ENCODE data around the gene SKIDA1.
"Not testable (repeated sequence)": the region's sequence is repeated elsewhere in the genome, so short reads cannot be mapped to it uniquely, and the experiment has no call there.

Gene SKIDA1

GRCh38 chr10:21525367-21526187 is at the start of gene SKIDA1:
Gene SKIDA1, minus strand, starts transcription at chr10:21525682. Its CDS starts 7,860 bp downstream, at chr10:21517822.
- DNase-seq (ENCODE audit: low read depth) = peak; percentile 93

GRCh38 chr10:21574514-21574913 is 49.0 kb upstream of the SKIDA1 start:
- DNase-seq (ENCODE audit: low read depth) = not testable (repeated sequence)

- peak; percentile 43 for DNase-seq (ENCODE audit: low read depth)
Observed at GRCh38 chr10:21572578-21572977, 47.1 kb upstream of the SKIDA1 start.

- no peak for DNase-seq (ENCODE audit: low read depth)
Observed at GRCh38 chr10:21570761-21571521, 45.5 kb upstream of the SKIDA1 start.

- not testable (repeated sequence) for DNase-seq (ENCODE audit: low read depth)
Observed at GRCh38 chr10:21558984-21559383, 33.5 kb upstream of the SKIDA1 start.

- no peak for DNase-seq (ENCODE audit: low read depth)
Observed at GRCh38 chr10:21556527-21556926, 31.0 kb upstream of the SKIDA1 start.

GRCh38 chr10:21552638-21553037 is 27.2 kb upstream of the SKIDA1 start:
- DNase-seq (ENCODE audit: low read depth) = no peak

- no peak for DNase-seq (ENCODE audit: low read depth)
Observed at GRCh38 chr10:21547246-21547645, 21.8 kb upstream of the SKIDA1 start.

GRCh38 chr10:21540701-21541100 is 15.2 kb upstream of the SKIDA1 start:
- not testable (repeated sequence) for DNase-seq (ENCODE audit: low read depth)

- no peak for DNase-seq (ENCODE audit: low read depth)
Observed at GRCh38 chr10:21536874-21537273, 11.4 kb upstream of the SKIDA1 start.

- DNase-seq (ENCODE audit: low read depth) = not testable (repeated sequence)
Observed at GRCh38 chr10:21535976-21536375, 10.5 kb upstream of the SKIDA1 start.

GRCh38 chr10:21535494-21535965 is 10.0 kb upstream of the SKIDA1 start:
- no peak for DNase-seq (ENCODE audit: low read depth)

GRCh38 chr10:21534604-21535493 is 9.4 kb upstream of the SKIDA1 start:
- DNase-seq (ENCODE audit: low read depth) = no peak

- no peak for DNase-seq (ENCODE audit: low read depth)
Observed at GRCh38 chr10:21534280-21534586, 8.8 kb upstream of the SKIDA1 start.

- DNase-seq (ENCODE audit: low read depth) = peak; percentile 94
Observed at GRCh38 chr10:21533467-21534279, 8.2 kb upstream of the SKIDA1 start, which contains the start of gene MLLT10. Gene MLLT10, plus strand, starts transcription at chr10:21534232. Its CDS starts 413 bp downstream, at chr10:21534645.

- no peak for DNase-seq (ENCODE audit: low read depth)
Observed at GRCh38 chr10:21532694-21533466, 7.4 kb upstream of the SKIDA1 start.

- DNase-seq (ENCODE audit: low read depth) = no peak
Observed at GRCh38 chr10:21531164-21531563, 5.7 kb upstream of the SKIDA1 start.

- DNase-seq (ENCODE audit: low read depth) = no peak
Observed at GRCh38 chr10:21530641-21531040, 5.2 kb upstream of the SKIDA1 start.

GRCh38 chr10:21530168-21530567 is 4.7 kb upstream of the SKIDA1 start:
- no peak for DNase-seq (ENCODE audit: low read depth)

Data from fibroblast of the conjunctiva (primary cell).